HepG2 (cell line): ENCODE measurements around the gene FAM83D. TPM values are rescaled to one million over a fixed set of nuclear protein-coding genes. Genes with fewer than 3 reads are reported as not detected.

Source experiments
- ATAC-seq: fragments of 200-7000 bp; cut with Tn5 transposase; 3 replicates; pipeline ENCODE4 v1.9.1; 2020; ENCODE audit warnings: mild to moderate bottlenecking, moderate library complexity
- BruUV-seq: library from RNA; stranded (reverse); fragments of 400-500 nt; replicated peaks from 2 replicates; lab custom pipeline; 2021; lab: Mats Ljungman, UMichigan
- CTCF ChIA-PET: fragments of 300-600 bp; formaldehyde crosslinking; extraction: SDS; loops from one replicate; lab custom pipeline; 2021; ENCODE audit warnings: low total read pairs, inconsistent platforms, low intra/inter-chr PET ratio; lab: Yijun Ruan, JAX
- POLR2A ChIA-PET: fragments of 350-600 bp; sonication (Branson Sonifier 250); formaldehyde crosslinking; loops from one replicate; lab custom pipeline; 2020; ENCODE audit warnings: antibody characterized with exemption, inconsistent platforms; lab: Yijun Ruan, JAX
- DNase-seq: peaks from one replicate; pipeline ENCODE4 v3.0.0-alpha.2; 2015; ENCODE audit warnings: low spot score
- FAIRE-seq: peaks from 3 replicates; lab custom pipeline; 2011; peaks lifted over from hg19 to GRCh38; lab: Jason Lieb, UNC
- H2AFZ ChIP-seq: one replicate; pipeline ENCODE4 v1.6.1; 2011; ENCODE audit warnings: low read length, inconsistent platforms
- H3K27ac ChIP-seq: fragments of 300-600 bp; 3 replicates; pipeline ENCODE4 v1.8.0; 2011; ENCODE audit warnings: mixed run types, mild to moderate bottlenecking, mixed read lengths, low read length, inconsistent platforms; ENCODE audit not compliant: insufficient read depth; ENCODE audit errors: extremely low read length
- H3K27me3 ChIP-seq, 2 experiments: fragments of 200-600 bp in 1 of 2; 2 replicates in 1 of 2; 3 replicates in 1 of 2; pipeline versions ENCODE4 v1.6.0 to v1.8.0; 2011; ENCODE audit warnings: low read length in 2 of 2, mild to moderate bottlenecking in 2 of 2, moderate library complexity in 2 of 2, inconsistent platforms in 1 of 2; ENCODE audit not compliant: insufficient read depth in 2 of 2, control insufficient read depth in 1 of 2
- H3K36me3 ChIP-seq, 2 experiments: fragments of 200-600 bp in 1 of 2; replicated peaks in 1 of 2; 2 replicates in 1 of 2; 3 replicates in 1 of 2; pipeline versions ENCODE4 v1.5.1 to v1.8.0; 2011; ENCODE audit warnings: low read length in 2 of 2, inconsistent platforms in 1 of 2; ENCODE audit not compliant: insufficient read depth in 2 of 2, control insufficient read depth in 1 of 2
- H3K4me1 ChIP-seq: 2 replicates; pipeline ENCODE4 v1.5.1; 2012; ENCODE audit warnings: low read length, inconsistent platforms; ENCODE audit not compliant: insufficient read depth
- H3K4me2 ChIP-seq: 2 replicates; pipeline ENCODE4 v1.6.0; 2011; ENCODE audit warnings: low read depth, low read length, inconsistent platforms
- H3K4me3 ChIP-seq, 3 experiments: fragments of 200-600 bp in 1 of 3; sonication (generic), shearing (Covaris generic) in 1 of 3; replicated peaks in 1 of 3; 2 replicates each; pipeline ENCODE4 v1.5.1; 2011 to 2016; ENCODE audit warnings: low read length in 3 of 3, inconsistent platforms in 2 of 3, low read depth in 2 of 3, mild to moderate bottlenecking in 2 of 3, control low read depth in 1 of 3, mixed read lengths in 1 of 3; ENCODE audit not compliant: insufficient read depth in 1 of 3
- H3K79me2 ChIP-seq: one replicate; pipeline ENCODE4 v1.6.1; 2011; ENCODE audit warnings: low read length, inconsistent platforms; ENCODE audit not compliant: insufficient read depth
- H3K9ac ChIP-seq: 2 replicates; pipeline ENCODE4 v1.6.0; 2011; ENCODE audit warnings: mild to moderate bottlenecking, low read depth, low read length, inconsistent platforms; ENCODE audit not compliant: insufficient read depth
- H3K9me3 ChIP-seq: 2 replicates; pipeline ENCODE4 v1.5.1; 2012; ENCODE audit warnings: mild to moderate bottlenecking, low read length
- H4K20me1 ChIP-seq: 2 replicates; pipeline ENCODE4 v1.6.0; 2011; ENCODE audit warnings: inconsistent platforms, mild to moderate bottlenecking, low read length, moderate library complexity; ENCODE audit not compliant: insufficient read depth
- AGO2 ChIP-seq: fragments of 200-400 bp; formaldehyde crosslinking; optimal IDR thresholded peaks from 2 replicates; pipeline ENCODE3; 2017; ENCODE audit warnings: mild to moderate bottlenecking, low read depth, low read length, moderate library complexity
- NCOA5 ChIP-seq: sonication (generic); formaldehyde crosslinking; IDR thresholded peaks from 2 replicates; pipeline ENCODE4 v1.4.0; 2020; ENCODE audit warnings: missing genetic modification reagents
- ZNF280B ChIP-seq: sonication (generic); formaldehyde crosslinking; IDR thresholded peaks from 2 replicates; pipeline ENCODE4 v1.5.0; 2020; ENCODE audit warnings: missing genetic modification reagents, mild to moderate bottlenecking, borderline replicate concordance
- ZNF687 ChIP-seq: sonication (generic); formaldehyde crosslinking; IDR thresholded peaks from 2 replicates; pipeline ENCODE4 v1.5.1; 2020; ENCODE audit warnings: mild to moderate bottlenecking, missing genetic modification reagents, moderate library complexity
- ZNF773 ChIP-seq: sonication (generic); formaldehyde crosslinking; IDR thresholded peaks from 2 replicates; pipeline ENCODE4 v1.4.0; 2020; ENCODE audit warnings: missing genetic modification reagents, borderline replicate concordance
- WGBS: methylation state at CpG from one replicate; pipeline ENCODE4 v1.1.6; 2017; ENCODE audit warnings: low lambda C conversion rate; 5-methylcytosine and 5-hydroxymethylcytosine counted together
- in situ Hi-C: cut with HindIII; loops from 2 replicates; pipeline ENCODE4 v1.10.0; 2017; ENCODE audit warnings: low pct_unique_long_range_greater_than_20kb; ENCODE audit not compliant: extremely low pct_ligation_motif_present
- intact Hi-C: fragments of 100-400 bp; cut with micrococcal nuclease; formaldehyde crosslinking; loops from one replicate; pipeline ENCODE4 v1.10.0; 2022; ENCODE audit not compliant: unreplicated experiment
- polyA plus RNA-seq, 8 experiments: library from polyadenylated mRNA; depleted of rRNA in 3 of 8; stranded (reverse) in 7 of 8; unstranded in 1 of 8; fragments of >200 nt; fragmentation: Illumina TruSeq in 4 of 8; extraction: Trizol in 4 of 8; gene quantifications; 2 replicates each; pipeline versions ENCODE4 v1.2.1 to v1.2.3, GENCODE V29; 2011 to 2016; ENCODE audit warnings: low read depth in 4 of 8, missing spikeins in 1 of 8, mixed read lengths in 1 of 8; ENCODE audit not compliant: insufficient read depth in 1 of 8
- total RNA-seq, 5 experiments: library from RNA; depleted of rRNA; stranded (reverse); fragments of >200 nt; fragmentation: Illumina TruSeq; extraction: Trizol; gene quantifications; 2 replicates each; pipeline ENCODE4 v1.2.3, GENCODE V29; 2016; ENCODE audit warnings: low read depth in 1 of 5

FAM83D gene
- total and polyA plus RNA-seq, 2 of the 13 experiments (the other 11 are each of a cell fraction or from before 2014, with no cell fraction given): 51.4 to 64.0 TPM

DNA sequence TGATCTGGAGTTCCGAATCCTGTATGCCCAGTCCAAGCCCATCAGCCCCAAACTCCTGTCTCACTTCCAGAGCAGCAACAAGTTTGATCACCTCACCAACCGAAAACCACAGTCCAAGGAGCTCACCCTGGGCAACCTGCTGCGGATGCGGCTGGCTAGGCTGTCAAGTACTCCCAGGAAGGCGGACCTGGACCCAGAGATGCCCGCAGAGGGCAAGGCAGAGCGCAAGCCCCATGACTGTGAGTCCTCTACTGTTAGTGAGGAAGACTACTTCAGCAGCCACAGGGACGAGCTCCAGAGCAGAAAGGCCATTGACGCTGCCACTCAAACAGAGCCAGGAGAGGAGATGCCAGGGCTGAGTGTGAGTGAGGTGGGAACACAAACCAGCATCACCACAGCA, 25.4 kb downstream of the FAM83D start:
- 97% methylated on average over 9 of the region's 9 CpGs for WGBS
- POLR2A ChIA-PET: no interaction called here
- peaks cover 46 to 67% of the 10 kb centered on the region in 2 experiments for H3K36me3 ChIP-seq

More for the DNA sequence above, 25.4 kb downstream of the FAM83D start:
- Histone ChIP-seq H3K79me2 (no peaks in the 10 kb centered on the region), H3K27ac (no peak overlapping the region), H3K4me2 (no peak overlapping the region), H3K9ac (no peak overlapping the region), H3K9me3 (no peaks in the 10 kb centered on the region), H3K4me3 (no peak overlapping the region), H3K4me1 (peaks cover 33% of the 10 kb centered on the region), H3K27me3 (no peaks in the 10 kb centered on the region), H4K20me1 (no peaks in the 10 kb centered on the region), H2AFZ (no peak overlapping the region)
- no peak for FAIRE-seq
- ATAC-seq: no peak
- DNase-seq: no peak
- TF ChIP-seq ZNF687: no peak
- TF ChIP-seq NCOA5: peak; percentile 77; the same call in 1 of the 2 replicates
- TF ChIP-seq ZNF773: 0 out of 2 replicates have a peak, but pooled peaks have one; percentile 29
- TF ChIP-seq ZNF280B (CRISPR knock-in tag): 0 out of 2 replicates have a peak, but pooled peaks have one; percentile 27
- TF ChIP-seq AGO2: peak; percentile 54
- CTCF ChIA-PET: no interaction called here
- intact Hi-C loops (no loop called here), in situ Hi-C loops (no loop called here)
- no TSS peak for BruUV-seq
